ENCODE measurements around the gene CBARP.

The CBARP gene

GRCh38 chr19:1239796-1240737 is 2.3 kb upstream of the CBARP start:
- DNase-seq (ENCODE audit: low read depth), result no peak

- no peak for DNase-seq (ENCODE audit: low read depth)
These were observed 1.6 kb upstream of the CBARP start for GRCh38 chr19:1239420-1239795.

GRCh38 chr19:1238369-1239303 is 831 bp upstream of the CBARP start:
- no peak for DNase-seq (ENCODE audit: low read depth)

- DNase-seq (ENCODE audit: low read depth), result no peak
These were observed 662 bp downstream of the CBARP start for GRCh38 chr19:1237027-1237659.

GRCh38 chr19:1236576-1236975 is 1.2 kb downstream of the CBARP start:
- no peak for DNase-seq (ENCODE audit: low read depth)

- no peak for DNase-seq (ENCODE audit: low read depth)
These were observed 1.9 kb downstream of the CBARP start for GRCh38 chr19:1235625-1236538.

GRCh38 chr19:1234955-1235380 is 2.8 kb downstream of the CBARP start:
- DNase-seq (ENCODE audit: low read depth), result no peak

- no peak for DNase-seq (ENCODE audit: low read depth)
These were observed 3.5 kb downstream of the CBARP start for GRCh38 chr19:1234051-1234954.

- DNase-seq (ENCODE audit: low read depth), result no peak
These were observed 4.6 kb downstream of the CBARP start for GRCh38 chr19:1233115-1233667.

- no peak for DNase-seq (ENCODE audit: low read depth)
These were observed 5.1 kb downstream of the CBARP start for GRCh38 chr19:1232652-1233072.

- no peak for DNase-seq (ENCODE audit: low read depth)
These were observed 5.8 kb downstream of the CBARP start for GRCh38 chr19:1231729-1232637.

- DNase-seq (ENCODE audit: low read depth), result no peak
These were observed 6.9 kb downstream of the CBARP start for GRCh38 chr19:1230783-1231489.

GRCh38 chr19:1229924-1230782 is 7.7 kb downstream of the CBARP start:
- DNase-seq (ENCODE audit: low read depth), result no peak

GRCh38 chr19:1229056-1229923 is 8.5 kb downstream of the CBARP start:
- no peak for DNase-seq (ENCODE audit: low read depth)

- no peak for DNase-seq (ENCODE audit: low read depth)
These were observed 9.4 kb downstream of the CBARP start for GRCh38 chr19:1228161-1228957.
